Measurements from ENCODE around the gene LYST. TPM values are rescaled to one million over a fixed set of nuclear protein-coding genes. Genes with fewer than 3 reads are reported as not detected.

LYST gene
- total and polyA plus RNA-seq, 10 of the 15 experiments (the other 5 are each of a cell fraction or from before 2014, with no cell fraction given) = 3.3 to 28.1 (median 5.6) TPM

- ChIA-PET RAD21 (ENCODE audit: unreplicated experiment) (interaction anchor here (0.6 to 2.3 kb wide), 11 partner anchors 8 to 115 kb away, joined by 3 to 14 read pairs (median 5); partner anchors contain the start of gene LYST), CTCF (interaction anchor here (0.9 to 2.4 kb wide), 10 partner anchors 8 to 353 kb away, joined by 3 to 17 read pairs (median 4); no protein-coding TSS in a partner anchor), POLR2A (interaction anchor here (0.5 to 1.1 kb wide), 6 partner anchors 8 to 59 kb away, joined by 3 to 6 read pairs (median 3); no protein-coding TSS in a partner anchor), SMC1A (ENCODE audit: uncharacterized antibody, unreplicated experiment) (interaction anchor here (0.8 to 2.4 kb wide), 13 partner anchors 8 to 114 kb away, joined by 3 to 19 read pairs (median 5); partner anchors contain the start of gene LYST)
- TF ChIP-seq TAF1 (IDR thresholded peaks at IDR 0.05; ENCODE audit: borderline replicate concordance, low read depth, low read length) (no peak), HCFC1 (IDR thresholded peaks at IDR 0.05; ENCODE audit: low read length) (no peak), IKZF2 (IDR thresholded peaks at IDR 0.05) (no peak), MTA3 (IDR thresholded peaks at IDR 0.05; ENCODE audit: borderline replicate concordance, low read length) (no peak), RBBP5 (conservative IDR thresholded peaks at IDR 0.05) (no peak), MEF2A (IDR thresholded peaks at IDR 0.05; ENCODE audit: insufficient read depth, low read depth, low read length) (no peak), DPF2 (IDR thresholded peaks at IDR 0.05) (no peak), KDM1A (IDR thresholded peaks at IDR 0.05; ENCODE audit: borderline replicate concordance) (no peak), SMAD5 (IDR thresholded peaks at IDR 0.05; ENCODE audit: low read depth) (no peak)
- Histone ChIP-seq H3K4me1 (ENCODE audit: control insufficient read depth, insufficient read depth, low read length) (peaks cover 7% of the 10 kb centered on the region; the same call in 1 of the 2 replicates), H2AFZ (ENCODE audit: control insufficient read depth, low read depth, low read length) (no peak overlapping the region), H4K20me1 (ENCODE audit: control insufficient read depth, insufficient read depth) (no peaks in the 10 kb centered on the region), H3K4me3 (no peak overlapping the region), H3K36me3 (ENCODE audit: control insufficient read depth in 2 of 2, insufficient read depth in 2 of 2, low read length in 1 of 2) (no peaks in the 10 kb centered on the region), H3K79me2 (ENCODE audit: control insufficient read depth, insufficient read depth, low read length) (peaks cover 6% of the 10 kb centered on the region), H3K9ac (ENCODE audit: control insufficient read depth, insufficient read depth, low read length) (no peak overlapping the region), H3K27ac (ENCODE audit: control insufficient read depth, insufficient read depth) (no peak overlapping the region), H3K4me2 (ENCODE audit: control insufficient read depth, insufficient read depth) (no peak overlapping the region), H3K9me3 (replicated peaks; ENCODE audit: control insufficient read depth, insufficient read depth, low read length) (no peaks in the 10 kb centered on the region), H3K27me3 (replicated peaks in 1 of 2; ENCODE audit: control insufficient read depth in 2 of 2, insufficient read depth in 2 of 2, low read length in 1 of 2) (no peaks in the 10 kb centered on the region)
- intact Hi-C loops (cut with micrococcal nuclease; ENCODE audit: unreplicated experiment) (no loop called here), in situ Hi-C loops (cut with MboI) (no loop called here)
- DNase-seq (ENCODE audit: low read depth, low spot score) (no peak), ATAC-seq (no peak), FAIRE-seq (no peak)
- WGBS (ENCODE audit: insufficient coverage, insufficient replicate concordance, low lambda C conversion rate, missing lambda C conversion rate) = 18% methylated on average over 2 of the region's 2 CpGs
- BruUV-seq (replicated peaks) = no TSS peak
Observed at GRCh38 chr1:235857756-235858155, 8.9 kb downstream of the LYST start.
